Measurements from ENCODE around the gene TFAP2D.

DNA sequence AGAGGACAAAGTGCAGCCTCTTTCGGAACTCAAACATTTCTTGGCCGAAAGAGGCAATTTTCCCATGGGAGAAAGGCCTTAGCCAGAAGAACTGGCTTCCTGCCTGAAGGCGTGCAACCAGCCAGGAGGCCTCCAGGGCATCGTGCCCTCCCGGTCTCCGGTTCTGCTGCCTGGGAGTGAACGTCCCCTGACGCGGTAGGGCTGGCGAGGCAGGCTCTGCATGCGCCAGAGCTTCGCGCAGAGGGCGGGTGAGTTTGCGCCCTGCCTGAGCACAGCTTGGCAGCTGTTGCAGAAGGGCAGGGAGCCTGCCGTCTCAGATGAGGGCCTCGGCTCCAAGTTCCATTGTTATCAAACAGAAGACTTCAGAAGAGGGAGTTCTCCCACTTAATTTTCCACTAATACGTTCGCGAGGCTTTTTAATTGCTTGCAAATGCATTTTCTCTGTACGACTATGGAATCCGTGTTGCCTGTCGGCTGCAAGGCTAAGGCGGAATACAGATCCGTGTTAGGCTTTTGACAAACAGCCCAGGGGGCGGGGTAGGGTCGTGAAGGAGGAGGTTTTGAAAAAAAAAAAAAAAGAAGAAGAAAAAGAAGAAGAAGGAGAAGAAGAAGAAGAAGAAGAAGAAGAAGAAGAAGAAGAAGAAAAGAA, 5.5 kb upstream of the TFAP2D start:
- TF ChIP-seq, protein P1, sequence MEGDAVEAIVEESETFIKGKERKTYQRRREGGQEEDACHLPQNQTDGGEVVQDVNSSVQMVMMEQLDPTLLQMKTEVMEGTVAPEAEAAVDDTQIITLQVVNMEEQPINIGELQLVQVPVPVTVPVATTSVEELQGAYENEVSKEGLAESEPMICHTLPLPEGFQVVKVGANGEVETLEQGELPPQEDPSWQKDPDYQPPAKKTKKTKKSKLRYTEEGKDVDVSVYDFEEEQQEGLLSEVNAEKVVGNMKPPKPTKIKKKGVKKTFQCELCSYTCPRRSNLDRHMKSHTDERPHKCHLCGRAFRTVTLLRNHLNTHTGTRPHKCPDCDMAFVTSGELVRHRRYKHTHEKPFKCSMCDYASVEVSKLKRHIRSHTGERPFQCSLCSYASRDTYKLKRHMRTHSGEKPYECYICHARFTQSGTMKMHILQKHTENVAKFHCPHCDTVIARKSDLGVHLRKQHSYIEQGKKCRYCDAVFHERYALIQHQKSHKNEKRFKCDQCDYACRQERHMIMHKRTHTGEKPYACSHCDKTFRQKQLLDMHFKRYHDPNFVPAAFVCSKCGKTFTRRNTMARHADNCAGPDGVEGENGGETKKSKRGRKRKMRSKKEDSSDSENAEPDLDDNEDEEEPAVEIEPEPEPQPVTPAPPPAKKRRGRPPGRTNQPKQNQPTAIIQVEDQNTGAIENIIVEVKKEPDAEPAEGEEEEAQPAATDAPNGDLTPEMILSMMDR (IDR thresholded peaks at IDR 0.05 in 2 of 3, conservative IDR thresholded peaks at IDR 0.05 in 1 of 3; ENCODE audit: control insufficient read depth in 2 of 3, extremely low read depth in 1 of 3, insufficient read depth in 1 of 3, low read depth in 3 of 3, low read length in 3 of 3) = no peak
- no peak for TF ChIP-seq POLR2A (IDR thresholded peaks at IDR 0.05; ENCODE audit: low read depth, low read length)
- TF ChIP-seq, protein P2, sequence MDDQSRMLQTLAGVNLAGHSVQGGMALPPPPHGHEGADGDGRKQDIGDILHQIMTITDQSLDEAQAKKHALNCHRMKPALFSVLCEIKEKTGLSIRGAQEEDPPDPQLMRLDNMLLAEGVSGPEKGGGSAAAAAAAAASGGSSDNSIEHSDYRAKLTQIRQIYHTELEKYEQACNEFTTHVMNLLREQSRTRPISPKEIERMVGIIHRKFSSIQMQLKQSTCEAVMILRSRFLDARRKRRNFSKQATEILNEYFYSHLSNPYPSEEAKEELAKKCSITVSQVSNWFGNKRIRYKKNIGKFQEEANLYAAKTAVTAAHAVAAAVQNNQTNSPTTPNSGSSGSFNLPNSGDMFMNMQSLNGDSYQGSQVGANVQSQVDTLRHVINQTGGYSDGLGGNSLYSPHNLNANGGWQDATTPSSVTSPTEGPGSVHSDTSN (IDR thresholded peaks at IDR 0.05; ENCODE audit: insufficient replicate concordance, low read depth, low read length) = no peak
- TF ChIP-seq HDGF (IDR thresholded peaks at IDR 0.05) = no peak
- no peak for TF ChIP-seq NFXL1 (IDR thresholded peaks at IDR 0.05; ENCODE audit: borderline replicate concordance)
- TF ChIP-seq RFX5 (IDR thresholded peaks at IDR 0.05; ENCODE audit: low read depth, low read length) = no peak
- TF ChIP-seq POLR2AphosphoS5 (IDR thresholded peaks at IDR 0.05; ENCODE audit: low read length) = no peak
- TF ChIP-seq, protein P3, sequence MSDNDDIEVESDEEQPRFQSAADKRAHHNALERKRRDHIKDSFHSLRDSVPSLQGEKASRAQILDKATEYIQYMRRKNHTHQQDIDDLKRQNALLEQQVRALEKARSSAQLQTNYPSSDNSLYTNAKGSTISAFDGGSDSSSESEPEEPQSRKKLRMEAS (IDR thresholded peaks at IDR 0.05; ENCODE audit: low read depth, low read length) = no peak
- TF ChIP-seq TCF3 (IDR thresholded peaks at IDR 0.05; ENCODE audit: borderline replicate concordance, insufficient read depth, low read depth, low read length) = no peak
- no peak for TF ChIP-seq NFYB (IDR thresholded peaks at IDR 0.05; ENCODE audit: insufficient read depth, low read depth, low read length)
- TF ChIP-seq, protein P4, sequence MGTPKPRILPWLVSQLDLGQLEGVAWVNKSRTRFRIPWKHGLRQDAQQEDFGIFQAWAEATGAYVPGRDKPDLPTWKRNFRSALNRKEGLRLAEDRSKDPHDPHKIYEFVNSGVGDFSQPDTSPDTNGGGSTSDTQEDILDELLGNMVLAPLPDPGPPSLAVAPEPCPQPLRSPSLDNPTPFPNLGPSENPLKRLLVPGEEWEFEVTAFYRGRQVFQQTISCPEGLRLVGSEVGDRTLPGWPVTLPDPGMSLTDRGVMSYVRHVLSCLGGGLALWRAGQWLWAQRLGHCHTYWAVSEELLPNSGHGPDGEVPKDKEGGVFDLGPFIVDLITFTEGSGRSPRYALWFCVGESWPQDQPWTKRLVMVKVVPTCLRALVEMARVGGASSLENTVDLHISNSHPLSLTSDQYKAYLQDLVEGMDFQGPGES (IDR thresholded peaks at IDR 0.05) = no peak
- TF ChIP-seq BHLHE40 (IDR thresholded peaks at IDR 0.05; ENCODE audit: borderline replicate concordance in 1 of 2, low read depth in 2 of 2, low read length in 1 of 2) = no peak
- TF ChIP-seq SPI1 (IDR thresholded peaks at IDR 0.05; ENCODE audit: borderline replicate concordance, insufficient read depth, low read depth, low read length) = no peak
- TF ChIP-seq GATAD2B (conservative IDR thresholded peaks at IDR 0.05; ENCODE audit: low read depth) = no peak

All from GM12878 (cell line).